ENCODE measurements around the gene OBSCN.

The OBSCN gene

GRCh38 chr1:228362141-228362883, 154.5 kb downstream of the OBSCN start:
- DNase-seq: no peak

- no peak for DNase-seq
Measured at GRCh38 chr1:228362884-228363450, 155.1 kb downstream of the OBSCN start.

- DNase-seq: no peak
Measured at GRCh38 chr1:228363686-228364067, 155.8 kb downstream of the OBSCN start.

GRCh38 chr1:228364068-228364705, 156.3 kb downstream of the OBSCN start:
- DNase-seq: no peak

- no peak for DNase-seq
Measured at GRCh38 chr1:228364706-228365213, 156.9 kb downstream of the OBSCN start.

GRCh38 chr1:228365271-228366061, 157.6 kb downstream of the OBSCN start:
- DNase-seq: no peak

- DNase-seq: no peak
Measured at GRCh38 chr1:228366062-228366865, 158.4 kb downstream of the OBSCN start.

- no peak for DNase-seq
Measured at GRCh38 chr1:228366866-228367741, 159.3 kb downstream of the OBSCN start.

GRCh38 chr1:228367798-228368791, 160.3 kb downstream of the OBSCN start:
- DNase-seq: no peak

GRCh38 chr1:228368801-228369607, 161.2 kb downstream of the OBSCN start:
- no peak for DNase-seq

- no peak for DNase-seq
Measured at GRCh38 chr1:228369608-228370438, 162.0 kb downstream of the OBSCN start.

GRCh38 chr1:228370439-228370940, 162.6 kb downstream of the OBSCN start:
- no peak for DNase-seq

- no peak for DNase-seq
Measured at GRCh38 chr1:228370941-228371740, 163.3 kb downstream of the OBSCN start.

GRCh38 chr1:228371741-228372182, 163.9 kb downstream of the OBSCN start:
- no peak for DNase-seq

GRCh38 chr1:228372183-228373003, 164.5 kb downstream of the OBSCN start:
- DNase-seq: no peak

All from MV-4-11 (cell line).